HepG2 (cell line): ENCODE data around the gene IQGAP3. TPM values are rescaled to one million over a fixed set of nuclear protein-coding genes. Genes with fewer than 3 reads are reported as not detected.

Source experiments
- CBX1 ChIP-seq: IDR thresholded peaks from one replicate; pipeline ENCODE4 v1.6.1; 2016; ENCODE audit warnings: antibody characterized with exemption, low read depth
- GZF1 ChIP-seq: sonication (generic); formaldehyde crosslinking; IDR thresholded peaks from 2 replicates; pipeline ENCODE4 v1.5.1; 2020; ENCODE audit warnings: mild to moderate bottlenecking, missing genetic modification reagents
- HCFC1 ChIP-seq: fragments of 150-350 bp; IDR thresholded peaks from 2 replicates; pipeline ENCODE4 v1.6.1; 2014; ENCODE audit warnings: low read depth, low read length
- MTF2 ChIP-seq: sonication (generic); formaldehyde crosslinking; IDR thresholded peaks from 2 replicates; pipeline ENCODE4 v1.5.0; 2020; ENCODE audit warnings: missing genetic modification reagents, borderline replicate concordance
- NCOA1 ChIP-seq: sonication (generic); formaldehyde crosslinking; IDR thresholded peaks from 2 replicates; pipeline ENCODE4 v1.9.0; 2021; ENCODE audit warnings: missing genetic modification reagents
- NFIB ChIP-seq: sonication (generic); formaldehyde crosslinking; IDR thresholded peaks from 2 replicates; pipeline ENCODE4 v1.9.0; 2021; ENCODE audit warnings: missing genetic modification reagents, mild to moderate bottlenecking, borderline replicate concordance
- NONO ChIP-seq, 2 experiments: fragments of 450-650 bp in 1 of 2; sonication (generic) in 1 of 2; formaldehyde crosslinking in 1 of 2; IDR thresholded peaks in 1 of 2; conservative IDR thresholded peaks in 1 of 2; 2 replicates each; pipeline versions ENCODE4 v1.6.1 to v1.8.0; 2017 to 2022; ENCODE audit warnings: mild to moderate bottlenecking in 1 of 2, missing genetic modification reagents in 1 of 2, moderate library complexity in 1 of 2
- NRL ChIP-seq: sonication (generic); formaldehyde crosslinking; IDR thresholded peaks from 2 replicates; pipeline ENCODE4 v1.5.0; 2020; ENCODE audit warnings: missing genetic modification reagents, mild to moderate bottlenecking, moderate library complexity, borderline replicate concordance
- TAF1 ChIP-seq: sonication (generic); formaldehyde crosslinking; IDR thresholded peaks from 2 replicates; pipeline ENCODE4 v1.4.0; 2020; ENCODE audit warnings: missing genetic modification reagents
- TEAD3 ChIP-seq: optimal IDR thresholded peaks from 2 replicates; pipeline ENCODE3; 2016; ENCODE audit warnings: borderline replicate concordance
- THAP8 ChIP-seq: sonication (generic); formaldehyde crosslinking; IDR thresholded peaks from 2 replicates; pipeline ENCODE4 v1.5.1; 2020; ENCODE audit warnings: missing genetic modification reagents, mild to moderate bottlenecking, borderline replicate concordance
- ZBED4 ChIP-seq: sonication (generic); formaldehyde crosslinking; IDR thresholded peaks from 2 replicates; pipeline ENCODE4 v1.4.0; 2020; ENCODE audit warnings: missing genetic modification reagents, borderline replicate concordance
- ZNF614 ChIP-seq: IDR thresholded peaks from 2 replicates; pipeline ENCODE4 v1.6.1; 2018; ENCODE audit warnings: missing biosample characterization, missing genetic modification reagents, inconsistent platforms, borderline replicate concordance
- ZNF850 ChIP-seq: sonication (generic); formaldehyde crosslinking; conservative IDR thresholded peaks from 2 replicates; pipeline ENCODE4 v1.9.0; 2021; ENCODE audit warnings: mild to moderate bottlenecking, missing genetic modification reagents
- polyA plus RNA-seq, 8 experiments: library from polyadenylated mRNA; depleted of rRNA in 3 of 8; stranded (reverse) in 7 of 8; unstranded in 1 of 8; fragments of >200 nt; fragmentation: Illumina TruSeq in 4 of 8; extraction: Trizol in 4 of 8; gene quantifications; 2 replicates each; pipeline versions ENCODE4 v1.2.1 to v1.2.3, GENCODE V29; 2011 to 2016; ENCODE audit warnings: low read depth in 4 of 8, missing spikeins in 1 of 8, mixed read lengths in 1 of 8; ENCODE audit not compliant: insufficient read depth in 1 of 8
- total RNA-seq, 5 experiments: library from RNA; depleted of rRNA; stranded (reverse); fragments of >200 nt; fragmentation: Illumina TruSeq; extraction: Trizol; gene quantifications; 2 replicates each; pipeline ENCODE4 v1.2.3, GENCODE V29; 2016; ENCODE audit warnings: low read depth in 1 of 5
- TF ChIP-seq, protein P1 (sequence below): sonication (generic); formaldehyde crosslinking; IDR thresholded peaks from 2 replicates; pipeline ENCODE4 v1.9.0; 2021; ENCODE audit warnings: missing genetic modification reagents, borderline replicate concordance

The IQGAP3 gene
- total and polyA plus RNA-seq, 2 of the 13 experiments (the other 11 are each of a cell fraction or from before 2014, with no cell fraction given) = 13.5 to 14.1 TPM

DNA sequence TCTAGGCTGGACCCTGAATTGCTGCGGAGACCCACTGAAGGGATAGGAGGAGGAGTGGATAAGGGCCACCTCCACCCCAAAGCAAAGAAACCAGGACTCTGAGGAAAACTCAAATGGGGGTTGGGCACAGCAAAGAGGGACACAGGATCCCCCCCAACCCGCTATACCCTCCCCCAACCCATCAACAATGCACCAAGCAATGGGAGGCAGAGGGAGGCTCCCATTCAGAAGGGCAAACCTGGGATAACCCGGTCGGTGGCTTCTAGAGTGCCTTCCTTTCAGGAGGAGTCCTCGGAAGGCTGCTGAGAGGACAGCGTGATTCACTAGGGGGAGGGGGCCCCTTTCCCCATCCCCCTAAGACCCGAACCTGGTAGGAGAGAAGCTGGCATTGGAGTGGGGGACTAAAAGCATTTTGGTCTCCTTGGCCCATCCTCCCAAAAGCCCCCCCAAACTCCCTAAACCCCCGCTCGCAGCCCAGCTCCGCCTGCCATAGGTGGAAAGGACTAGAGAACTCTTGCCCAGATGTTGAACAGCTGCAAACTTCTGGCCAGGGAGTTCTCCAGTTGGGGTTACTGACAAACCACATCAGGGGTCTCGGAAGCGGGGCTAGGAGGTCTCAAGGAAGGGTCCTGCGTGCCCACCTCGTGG is 73.0 kb downstream of the IQGAP3 start (continued):
- TF ChIP-seq NFIB (CRISPR knock-in tag) = no peak
- TF ChIP-seq, protein P1, sequence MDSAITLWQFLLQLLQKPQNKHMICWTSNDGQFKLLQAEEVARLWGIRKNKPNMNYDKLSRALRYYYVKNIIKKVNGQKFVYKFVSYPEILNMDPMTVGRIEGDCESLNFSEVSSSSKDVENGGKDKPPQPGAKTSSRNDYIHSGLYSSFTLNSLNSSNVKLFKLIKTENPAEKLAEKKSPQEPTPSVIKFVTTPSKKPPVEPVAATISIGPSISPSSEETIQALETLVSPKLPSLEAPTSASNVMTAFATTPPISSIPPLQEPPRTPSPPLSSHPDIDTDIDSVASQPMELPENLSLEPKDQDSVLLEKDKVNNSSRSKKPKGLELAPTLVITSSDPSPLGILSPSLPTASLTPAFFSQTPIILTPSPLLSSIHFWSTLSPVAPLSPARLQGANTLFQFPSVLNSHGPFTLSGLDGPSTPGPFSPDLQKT (CRISPR knock-in tag) = no peak
- TF ChIP-seq NCOA1 = no peak
- no peak for TF ChIP-seq GZF1 (CRISPR knock-in tag)
- TF ChIP-seq NRL (CRISPR knock-in tag) = no peak; the same call in 1 of the 2 replicates
- no peak for TF ChIP-seq MTF2 (CRISPR knock-in tag)
- no peak for TF ChIP-seq HCFC1
- TF ChIP-seq ZBED4 (CRISPR knock-in tag) = no peak
- TF ChIP-seq ZNF614 (CRISPR knock-in tag) = no peak
- TF ChIP-seq ZNF850 (CRISPR knock-in tag) = no peak
- no peak for TF ChIP-seq TEAD3 (CRISPR knock-in tag)
- TF ChIP-seq CBX1 = no peak
- no peak for TF ChIP-seq THAP8 (CRISPR knock-in tag)
- no peak for TF ChIP-seq TAF1
- no peak for TF ChIP-seq NONO (IDR thresholded peaks at IDR 0.05)
- TF ChIP-seq NONO (CRISPR knock-in tag; conservative IDR thresholded peaks at IDR 0.05) = no peak
